ENCODE results near the gene MRPL4.

GRCh38 chr19:10220695-10221094, 31.3 kb upstream of the MRPL4 start:
- TF ChIP-seq CTCF (IDR thresholded peaks at IDR 0.05) (no peak), POLR2A (IDR thresholded peaks at IDR 0.05) (no peak)
